ENCODE results near the gene RHBDL3. TPM values are rescaled to one million over a fixed set of nuclear protein-coding genes. Genes with fewer than 3 reads are reported as not detected.

RHBDL3 gene
- total and polyA plus RNA-seq, 2 donors (not counting 3 experiments of a cell fraction or from before 2014, with no cell fraction given) = 0.11 to 0.20 TPM

- no peak overlapping the region for H3K4me3 ChIP-seq (replicated peaks in 1 of 3; ENCODE audit: insufficient read depth in 1 of 3, low read depth in 1 of 3, low read length in 3 of 3)
- peaks cover 93% of the 10 kb centered on the region for H3K79me2 ChIP-seq (ENCODE audit: control insufficient read depth, insufficient read depth, low read length)
- H3K9me1 ChIP-seq (replicated peaks; ENCODE audit: control insufficient read depth, extremely low read depth, insufficient read depth, low read length) = no peaks in the 10 kb centered on the region
- dilution Hi-C loops (cut with MboI; ENCODE audit: extremely low pct_ligation_motif_present, low sequenced_read_pairs) = no loop called here
- no peak overlapping the region for H2AFZ ChIP-seq (ENCODE audit: low read depth, low read length)
- peaks cover 28% of the 10 kb centered on the region for H4K20me1 ChIP-seq (replicated peaks; ENCODE audit: control insufficient read depth, extremely low read depth, insufficient read depth, low read length)
- peaks cover 22% of the 10 kb centered on the region for H3K4me1 ChIP-seq (ENCODE audit: control insufficient read depth, extremely low read depth, insufficient read depth, low read length)
- DNase-seq (ENCODE audit: low read depth, low spot score) (no peak), FAIRE-seq (no peak)
- no peak overlapping the region for H3K9ac ChIP-seq (replicated peaks; ENCODE audit: extremely low read depth, insufficient read depth, low read length)
- no peak overlapping the region for H3K4me2 ChIP-seq (ENCODE audit: insufficient read depth, low read length)
- intact Hi-C loops (cut with micrococcal nuclease) = no loop called here
- BruUV-seq (replicated peaks) = no TSS peak
- no peak overlapping the region for H3K27ac ChIP-seq (ENCODE audit: insufficient read depth, low read depth, low read length)
- H3K36me3 ChIP-seq (ENCODE audit: control insufficient read depth in 2 of 2, extremely low read depth in 1 of 2, insufficient read depth in 2 of 2, low read length in 2 of 2) = peaks cover 30 to 41% of the 10 kb centered on the region in 2 experiments
- H3K9me3 ChIP-seq (replicated peaks; ENCODE audit: control insufficient read depth, insufficient read depth, low read length) = no peaks in the 10 kb centered on the region
- H3K27me3 ChIP-seq (ENCODE audit: control insufficient read depth in 2 of 2, insufficient read depth in 2 of 2, low read length in 2 of 2) = no peaks in the 10 kb centered on the region
- ChIA-PET CTCF (no interaction called here), POLR2A (no interaction called here)
- no peak for TF ChIP-seq EZH2 (IDR thresholded peaks at IDR 0.05; ENCODE audit: borderline replicate concordance, low read depth, low read length, severe bottlenecking)
- no peak for TF ChIP-seq POLR2AphosphoS5 (IDR thresholded peaks at IDR 0.05; ENCODE audit: insufficient read depth, low read depth, low read length)
- TF ChIP-seq MYC (IDR thresholded peaks at IDR 0.05; ENCODE audit: low read depth, low read length) = no peak
- TF ChIP-seq MAX (IDR thresholded peaks at IDR 0.05; ENCODE audit: insufficient read depth, insufficient read length) = no peak
- TF ChIP-seq JUN (IDR thresholded peaks at IDR 0.05; ENCODE audit: borderline replicate concordance, insufficient read depth, insufficient read length, low read depth) = no peak
- TF ChIP-seq POLR2A (IDR thresholded peaks at IDR 0.05; ENCODE audit: low read depth, low read length) = no peak
- no peak for TF ChIP-seq CTCF (IDR thresholded peaks at IDR 0.05; ENCODE audit: extremely low read depth in 1 of 2, insufficient read depth in 1 of 2, low read depth in 1 of 2, low read length in 2 of 2)
- no peak for TF ChIP-seq GATA2 (IDR thresholded peaks at IDR 0.05; ENCODE audit: insufficient read depth, insufficient read length, low read depth, low read length)
- no peak for TF ChIP-seq FOS (IDR thresholded peaks at IDR 0.05; ENCODE audit: borderline replicate concordance, insufficient read depth, low read length)
Observed at GRCh38 chr17:32357615-32358014, 92.0 kb downstream of the RHBDL3 start.

Data from endothelial cell of umbilical vein (primary cell).